ENCODE data around the gene DXO.
"Not testable (repeated sequence)": the region's sequence is repeated elsewhere in the genome, so short reads cannot be mapped to it uniquely, and the experiment has no call there.

Gene DXO

GRCh38 chr6:31971993-31972708, at the start of gene DXO:
TSS of gene DXO (minus strand) at chr6:31972138. CDS start at chr6:31971675, 463 bp downstream.
- DNase-seq: peak; percentile 98 to 99

- DNase-seq: not testable (repeated sequence)
Observed at GRCh38 chr6:32014547-32014946, 42.6 kb upstream of the DXO start, which contains the start of gene C4B. TSS of gene C4B (plus strand) at chr6:32014795. CDS start at chr6:32014846, 51 bp downstream.

- not testable (repeated sequence) for DNase-seq
Observed at GRCh38 chr6:32013738-32014137, 41.8 kb upstream of the DXO start.

GRCh38 chr6:32012941-32013617, 41.1 kb upstream of the DXO start:
- peak in 1 of 2 donors; percentile 2 for DNase-seq

GRCh38 chr6:32010856-32011530, 39.1 kb upstream of the DXO start:
- not testable (repeated sequence) for DNase-seq

- DNase-seq: not testable (repeated sequence)
Observed at GRCh38 chr6:32009537-32009936, 37.6 kb upstream of the DXO start.

- not testable (repeated sequence) for DNase-seq
Observed at GRCh38 chr6:32008616-32009015, 36.7 kb upstream of the DXO start.

GRCh38 chr6:32008037-32008436, 36.1 kb upstream of the DXO start:
- DNase-seq: not testable (repeated sequence)

- DNase-seq: not testable (repeated sequence)
Observed at GRCh38 chr6:32007086-32007485, 35.1 kb upstream of the DXO start.

GRCh38 chr6:32005991-32006529, 34.1 kb upstream of the DXO start:
- not testable (repeated sequence) for DNase-seq

GRCh38 chr6:32005538-32005880, 33.6 kb upstream of the DXO start:
- DNase-seq: not testable (repeated sequence)

- DNase-seq: not testable (repeated sequence)
Observed at GRCh38 chr6:32004864-32005537, 33.1 kb upstream of the DXO start.

- DNase-seq: not testable (repeated sequence)
Observed at GRCh38 chr6:32004393-32004792, 32.5 kb upstream of the DXO start.

GRCh38 chr6:32003301-32003700, 31.4 kb upstream of the DXO start:
- not testable (repeated sequence) for DNase-seq

- DNase-seq: not testable (repeated sequence)
Observed at GRCh38 chr6:32002546-32003268, 30.8 kb upstream of the DXO start.

- not testable (repeated sequence) for DNase-seq
Observed at GRCh38 chr6:31996385-31996784, 24.4 kb upstream of the DXO start.

GRCh38 chr6:31994421-31994820, 22.5 kb upstream of the DXO start:
- DNase-seq: not testable (repeated sequence)

- DNase-seq: not testable (repeated sequence)
Observed at GRCh38 chr6:31989363-31989762, 17.4 kb upstream of the DXO start.

GRCh38 chr6:31981744-31982143, 9.8 kb upstream of the DXO start, which contains the start of gene C4A:
TSS of gene C4A (plus strand) at chr6:31982057. CDS start at chr6:31982108, 51 bp downstream.
- DNase-seq: not testable (repeated sequence)

- not testable (repeated sequence) for DNase-seq
Observed at GRCh38 chr6:31980998-31981397, 9.1 kb upstream of the DXO start.

- DNase-seq: not testable (repeated sequence)
Observed at GRCh38 chr6:31980195-31980876, 8.4 kb upstream of the DXO start.
